Sigmoid colon (tissue), 4 donors: ENCODE data around the gene STAT2.

Experiments
- CTCF ChIP-seq, 4 experiments: fragments of 450-650 bp in 3 of 4; fragments of 200-600 bp in 1 of 4; IDR thresholded peaks; one replicate each; pipeline ENCODE4 v1.5.1; 2016 to 2019; ENCODE audit warnings: antibody characterized with exemption in 4 of 4, mild to moderate bottlenecking in 3 of 4, moderate library complexity in 2 of 4
- EP300 ChIP-seq, 4 donors: sonication (generic); formaldehyde crosslinking; IDR thresholded peaks; one replicate each; pipeline ENCODE4 v1.6.1; 2017; ENCODE audit warnings: antibody characterized with exemption in 4 of 4
- POLR2A ChIP-seq, 2 donors: fragments of 450-650 bp; IDR thresholded peaks; one replicate each; pipeline ENCODE4 v1.6.1; 2016; ENCODE audit warnings: antibody characterized with exemption in 2 of 2, mild to moderate bottlenecking in 2 of 2, moderate library complexity in 2 of 2
- POLR2AphosphoS5 ChIP-seq, 4 donors: sonication (generic); formaldehyde crosslinking; IDR thresholded peaks; one replicate each; pipeline ENCODE4 v1.6.1; 2017; ENCODE audit warnings: antibody characterized with exemption in 4 of 4

- TF ChIP-seq CTCF (IDR thresholded peaks at IDR 0.05) (no peak), POLR2A (IDR thresholded peaks at IDR 0.05) (no peak), EP300 (IDR thresholded peaks at IDR 0.05) (no peak), POLR2AphosphoS5 (IDR thresholded peaks at IDR 0.05) (no peak)
Observed at GRCh38 chr12:56326533-56326932, 33.4 kb downstream of the STAT2 start.
